A673 (cell line): ENCODE results near the gene SH3BP5L. TPM values are rescaled to one million over a fixed set of nuclear protein-coding genes. Genes with fewer than 3 reads are reported as not detected.

Source experiments
- BruUV-seq: library from RNA; stranded (reverse); fragments of 400-500 nt; replicated peaks from 2 replicates; lab custom pipeline; 2021; lab: Mats Ljungman, UMichigan
- CTCF ChIA-PET: fragments of 300-600 bp; sonication (Branson Sonifier 250); formaldehyde crosslinking; loops from one replicate; lab custom pipeline; 2022; ENCODE audit warnings: antibody characterized with exemption; lab: Charles Lee
- POLR2A ChIA-PET: fragments of 300-600 bp; sonication (Branson Sonifier 250); formaldehyde crosslinking; loops from one replicate; lab custom pipeline; 2022; ENCODE audit warnings: antibody characterized with exemption; ENCODE audit not compliant: low non-redundant PET; lab: Charles Lee
- DNase-seq: peaks from one replicate; pipeline ENCODE4 v3.0.0-alpha.2; 2015; ENCODE audit warnings: low spot score
- H3K27ac ChIP-seq: fragments of 200-600 bp; sonication (generic); 2 replicates; pipeline ENCODE4 v1.5.1; 2016; ENCODE audit warnings: mixed run types, low read depth, mild to moderate bottlenecking, mixed read lengths, antibody characterized with exemption, low read length; ENCODE audit not compliant: poor library complexity, severe bottlenecking
- H3K27me3 ChIP-seq: fragments of 200-600 bp; sonication (generic); replicated peaks from 2 replicates; pipeline ENCODE4 v1.6.1; 2017; ENCODE audit warnings: mixed run types, low read depth, mild to moderate bottlenecking, mixed read lengths, antibody characterized with exemption, low read length; ENCODE audit not compliant: insufficient read depth, poor library complexity
- H3K36me3 ChIP-seq: fragments of 200-600 bp; sonication (generic); 2 replicates; pipeline ENCODE4 v1.6.1; 2016; ENCODE audit warnings: mixed run types, mild to moderate bottlenecking, mixed read lengths, antibody characterized with exemption, low read length; ENCODE audit not compliant: insufficient read depth, poor library complexity, severe bottlenecking
- H3K4me1 ChIP-seq: fragments of 200-600 bp; sonication (generic); 2 replicates; pipeline ENCODE4 v1.6.1; 2017; ENCODE audit warnings: mixed run types, mild to moderate bottlenecking, mixed read lengths, antibody characterized with exemption, low read length; ENCODE audit not compliant: insufficient read depth, poor library complexity, severe bottlenecking
- H3K4me3 ChIP-seq: fragments of 200-600 bp; sonication (generic); 2 replicates; pipeline ENCODE4 v1.5.1; 2016; ENCODE audit warnings: low read depth, mixed run types, mild to moderate bottlenecking, mixed read lengths, low read length; ENCODE audit not compliant: poor library complexity, severe bottlenecking
- H3K9me3 ChIP-seq: fragments of 200-600 bp; sonication (generic); 2 replicates; pipeline ENCODE4 v1.6.1; 2016; ENCODE audit warnings: mixed run types, low read depth, mild to moderate bottlenecking, mixed read lengths, antibody characterized with exemption, low read length; ENCODE audit not compliant: poor library complexity, severe bottlenecking
- EZH2 ChIP-seq: fragments of 200-600 bp; sonication (generic); IDR thresholded peaks from 2 replicates; pipeline ENCODE4 v1.6.1; 2017; ENCODE audit warnings: borderline replicate concordance, low read depth, mild to moderate bottlenecking, mixed read lengths, antibody characterized with exemption, low read length; ENCODE audit not compliant: poor library complexity, severe bottlenecking
- intact Hi-C: fragments of 100-400 bp; cut with micrococcal nuclease; formaldehyde crosslinking; loops from one replicate; pipeline ENCODE4 v1.10.0; 2022; ENCODE audit not compliant: unreplicated experiment
- total RNA-seq: library from RNA; stranded (reverse); gene quantifications from 2 replicates; pipeline ENCODE4 v1.2.3, GENCODE V29; 2021
- TF ChIP-seq, protein P1 (sequence below): fragments of 300-800, 200-600 bp; sonication (generic); conservative IDR thresholded peaks from 2 replicates; pipeline ENCODE4 v1.5.1; 2017; ENCODE audit warnings: low read depth, mild to moderate bottlenecking, antibody characterized with exemption, low read length, moderate library complexity, mixed read lengths

The SH3BP5L gene
- total RNA-seq, 1 experiment from 2014 or later, result 28.6 TPM

DNA sequence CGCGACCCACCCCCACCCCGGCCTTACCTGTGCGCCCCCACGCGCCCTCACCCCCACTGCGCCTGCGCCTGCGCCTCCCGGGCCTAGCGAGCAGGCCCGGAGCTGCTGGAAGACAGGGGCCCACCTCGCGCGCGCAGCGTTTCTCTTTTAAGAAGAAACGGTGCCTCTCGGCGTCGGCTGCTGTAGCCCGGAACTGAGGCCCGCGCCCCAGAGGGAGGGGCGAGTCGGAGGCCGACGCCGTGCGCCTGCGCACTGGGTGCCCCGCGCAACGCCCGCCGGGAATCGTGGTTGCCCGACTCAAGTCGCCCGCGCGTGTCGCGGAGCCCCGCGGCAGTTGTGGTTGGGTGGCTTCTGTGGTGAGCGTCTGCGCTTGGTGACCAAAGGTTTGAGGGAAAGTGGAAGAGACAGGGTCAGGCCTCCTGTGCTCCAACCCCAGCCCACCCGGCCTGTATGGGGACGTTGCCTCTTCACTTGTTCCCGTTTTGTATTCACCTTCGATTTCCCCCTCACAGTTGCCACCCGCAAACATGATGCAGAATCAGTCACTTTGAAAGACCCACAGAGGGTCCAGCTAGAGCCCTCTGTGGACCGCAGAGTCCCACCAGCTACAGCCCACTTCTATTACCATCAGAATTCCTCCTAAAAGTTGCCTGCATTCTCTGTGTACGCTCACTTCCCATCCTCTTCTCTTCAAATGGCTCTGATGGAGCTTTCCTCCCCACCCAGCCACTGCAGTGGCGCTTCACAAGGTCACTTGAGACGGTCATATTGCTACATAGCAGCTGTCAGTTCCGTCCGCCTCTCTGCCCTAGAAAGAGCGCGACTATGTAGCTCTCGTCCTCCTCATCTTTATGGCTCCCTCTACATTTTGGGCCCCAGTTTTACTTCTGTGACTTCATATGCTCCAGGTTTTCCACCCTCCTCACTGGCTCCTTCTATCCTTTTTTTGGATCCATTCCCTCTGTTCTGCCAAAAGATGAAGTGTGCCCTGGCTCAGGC is 33.5 kb upstream of the SH3BP5L start, which contains the start of gene ZNF692:
TSS of gene ZNF692 (minus strand) at position 195 of the 999 bp plus-strand sequence. CDS start 776 bp downstream, outside the sequence.
- TF ChIP-seq, protein P1, sequence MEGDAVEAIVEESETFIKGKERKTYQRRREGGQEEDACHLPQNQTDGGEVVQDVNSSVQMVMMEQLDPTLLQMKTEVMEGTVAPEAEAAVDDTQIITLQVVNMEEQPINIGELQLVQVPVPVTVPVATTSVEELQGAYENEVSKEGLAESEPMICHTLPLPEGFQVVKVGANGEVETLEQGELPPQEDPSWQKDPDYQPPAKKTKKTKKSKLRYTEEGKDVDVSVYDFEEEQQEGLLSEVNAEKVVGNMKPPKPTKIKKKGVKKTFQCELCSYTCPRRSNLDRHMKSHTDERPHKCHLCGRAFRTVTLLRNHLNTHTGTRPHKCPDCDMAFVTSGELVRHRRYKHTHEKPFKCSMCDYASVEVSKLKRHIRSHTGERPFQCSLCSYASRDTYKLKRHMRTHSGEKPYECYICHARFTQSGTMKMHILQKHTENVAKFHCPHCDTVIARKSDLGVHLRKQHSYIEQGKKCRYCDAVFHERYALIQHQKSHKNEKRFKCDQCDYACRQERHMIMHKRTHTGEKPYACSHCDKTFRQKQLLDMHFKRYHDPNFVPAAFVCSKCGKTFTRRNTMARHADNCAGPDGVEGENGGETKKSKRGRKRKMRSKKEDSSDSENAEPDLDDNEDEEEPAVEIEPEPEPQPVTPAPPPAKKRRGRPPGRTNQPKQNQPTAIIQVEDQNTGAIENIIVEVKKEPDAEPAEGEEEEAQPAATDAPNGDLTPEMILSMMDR, result 0 out of 2 replicates have a peak, but pooled peaks have one; percentile 1
- TF ChIP-seq EZH2, result no peak
- peaks cover 3% of the 10 kb centered on the region for H3K27me3 ChIP-seq
- H3K4me1 ChIP-seq, result peaks cover 27% of the 10 kb centered on the region
- ChIA-PET CTCF (interaction anchor here (0.6 to 0.7 kb wide), 2 partner anchors 16 to 48 kb away, joined by 3 read pairs; no protein-coding TSS in a partner anchor), POLR2A (no interaction called here)
- H3K27ac ChIP-seq, result peak within 1 kb of the TSS; percentile 76
- no peaks in the 10 kb centered on the region for H3K9me3 ChIP-seq
- BruUV-seq, result no TSS peak
- intact Hi-C loops, result loop anchor here (2.0 kb wide), 1 partner anchor 20 kb away; the partner anchor contains the start of gene ZNF672
- H3K36me3 ChIP-seq, result peaks cover 16% of the 10 kb centered on the region
- DNase-seq, result peak; percentile 98
- peak within 1 kb of the TSS; percentile 58 for H3K4me3 ChIP-seq

DNA sequence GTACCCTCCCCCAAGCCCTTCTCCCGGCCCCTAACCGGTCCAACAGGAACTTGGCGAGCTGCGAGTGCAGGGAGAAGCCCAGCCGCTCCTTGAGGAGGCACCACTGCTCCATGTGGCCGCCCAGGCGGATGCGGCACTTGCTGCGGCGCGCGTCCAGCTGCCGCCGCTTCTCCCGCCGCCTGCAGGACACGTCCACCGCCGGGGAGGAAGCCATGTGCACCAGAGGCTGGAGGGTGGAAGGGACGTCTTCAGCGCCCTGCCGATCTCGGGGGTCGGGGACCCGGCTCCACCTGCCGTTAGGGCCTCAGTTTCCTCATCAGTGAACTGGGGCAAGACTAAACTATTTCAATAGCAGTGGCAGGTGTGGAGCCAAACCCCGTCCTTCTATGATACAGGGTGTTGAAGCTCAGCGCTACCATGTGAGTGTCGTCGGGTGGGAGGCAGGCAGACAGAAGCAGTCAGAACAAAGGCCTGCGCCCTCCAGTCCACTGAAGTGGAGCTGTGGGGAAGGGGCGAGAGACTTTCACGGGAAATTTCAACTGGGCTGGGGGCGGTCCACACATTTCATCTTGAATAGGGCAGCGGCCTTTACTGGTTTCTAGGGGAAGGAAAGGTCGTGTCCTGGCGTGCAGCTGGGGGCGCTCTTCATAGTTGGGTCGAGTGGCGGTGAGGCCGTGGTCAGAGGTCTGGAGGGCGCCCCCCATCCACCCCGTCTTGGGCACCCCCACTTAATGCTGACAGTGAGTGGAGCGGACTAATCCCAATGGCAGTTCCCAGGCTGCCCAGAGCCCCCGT is 32.6 kb upstream of the SH3BP5L start:
- Histone ChIP-seq H3K27ac (peak overlapping the region; percentile 76), H3K4me1 (peaks cover 22% of the 10 kb centered on the region), H3K9me3 (no peaks in the 10 kb centered on the region), H3K36me3 (peaks cover 25% of the 10 kb centered on the region), H3K27me3 (peaks cover 3% of the 10 kb centered on the region), H3K4me3 (peak overlapping the region; percentile 58)
- DNase-seq, result peak; percentile 65
- TF ChIP-seq, protein P1, result peak; percentile 44; the same call in 1 of the 2 replicates
- no peak for TF ChIP-seq EZH2
- CTCF ChIA-PET, result interaction anchor here (0.7 kb wide), 1 partner anchor 15 kb away, joined by 3 read pairs; no protein-coding TSS in a partner anchor
- intact Hi-C loops, result loop anchor here (2.0 kb wide), 1 partner anchor 19 kb away; the partner anchor contains the start of gene ZNF672
- POLR2A ChIA-PET, result no interaction called here
- BruUV-seq, result no TSS peak

DNA sequence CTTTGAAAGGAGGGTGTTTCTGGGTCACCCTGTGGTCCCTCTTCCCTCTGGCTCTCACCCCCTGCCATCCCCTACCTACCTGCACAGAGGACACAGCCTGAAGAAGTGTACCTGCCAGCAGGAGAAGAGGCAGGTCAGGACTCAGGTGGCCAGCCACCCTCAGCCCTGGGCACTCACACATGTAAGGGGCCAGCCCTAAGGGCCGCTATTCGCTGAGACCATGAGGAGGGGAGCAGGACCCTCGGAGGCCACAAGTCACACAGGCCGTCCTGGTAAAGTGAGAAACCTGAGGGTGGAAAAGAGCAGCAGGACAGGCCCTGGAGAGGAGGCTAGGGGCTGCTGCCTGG is 32.0 kb upstream of the SH3BP5L start:
- BruUV-seq, result no TSS peak
- Histone ChIP-seq H3K4me3 (peak overlapping the region; percentile 58), H3K4me1 (peaks cover 22% of the 10 kb centered on the region), H3K36me3 (peaks cover 28% of the 10 kb centered on the region), H3K27ac (peak overlapping the region; percentile 76), H3K9me3 (no peaks in the 10 kb centered on the region), H3K27me3 (peaks cover 3% of the 10 kb centered on the region)
- CTCF ChIA-PET, result no interaction called here
- POLR2A ChIA-PET, result no interaction called here
- intact Hi-C loops, result loop anchor here (2.0 kb wide), 1 partner anchor 19 kb away; the partner anchor contains the start of gene ZNF672
- TF ChIP-seq, protein P1, result no peak
- TF ChIP-seq EZH2, result no peak
- no peak for DNase-seq
